ENCODE measurements around the gene PLCG1. TPM values are rescaled to one million over a fixed set of nuclear protein-coding genes. Genes with fewer than 3 reads are reported as not detected.

The PLCG1 gene
- total and polyA plus RNA-seq, 2 experiments from 2014 or later, result 27.4 to 206 TPM

DNA sequence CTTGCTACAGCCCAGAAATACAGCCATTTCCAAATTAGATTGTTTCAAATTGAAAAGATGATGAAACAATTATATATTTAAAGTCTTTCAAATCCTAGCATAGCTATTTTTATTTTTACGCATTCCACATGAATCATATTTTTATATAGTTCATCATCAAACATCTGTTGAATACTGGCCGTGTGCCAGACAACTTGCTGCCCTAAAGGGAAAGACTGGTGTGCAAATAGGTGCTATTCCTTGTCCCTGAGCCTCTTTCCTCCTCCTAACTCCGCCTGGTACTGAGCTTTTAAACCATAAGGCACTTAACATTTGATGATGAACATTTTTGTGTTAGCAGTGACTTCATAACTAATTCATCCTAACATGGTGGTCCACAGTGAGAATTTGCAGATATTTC is 18.7 kb upstream of the PLCG1 start (continued):
- TF ChIP-seq REST (IDR thresholded peaks at IDR 0.05; ENCODE audit: unreplicated experiment), result no peak

- Histone ChIP-seq H3K4me1 (ENCODE audit: insufficient read depth) (no peaks in the 10 kb centered on the region), H3K4me2 (no peak overlapping the region), H3K27me3 (ENCODE audit: insufficient read depth) (no peaks in the 10 kb centered on the region), H3K27ac (ENCODE audit: low read depth) (no peak overlapping the region), H2AFZ (no peak overlapping the region), H3K4me3 (no peak overlapping the region), H3K36me3 (ENCODE audit: insufficient read depth) (peaks cover 85% of the 10 kb centered on the region), H4K20me1 (replicated peaks; ENCODE audit: insufficient read depth) (peaks cover 12% of the 10 kb centered on the region), H3K9me2 (ENCODE audit: insufficient read depth) (no peaks in the 10 kb centered on the region), H3F3A (replicated peaks; ENCODE audit: low read depth) (peaks cover 4% of the 10 kb centered on the region; the same call in 1 of the 2 replicates), H3K79me2 (replicated peaks; ENCODE audit: insufficient read depth) (no peaks in the 10 kb centered on the region)
- no peaks in the 10 kb centered on the region for H3K27me3 Mint-ChIP-seq (ENCODE audit: insufficient read depth, low read depth, poor library complexity)
- no peaks in the 10 kb centered on the region for H3K4me1 Mint-ChIP-seq
- H3K9me3 Mint-ChIP-seq, result no peaks in the 10 kb centered on the region; the same call in 2 of the 3 replicates
- no peak overlapping the region for H3K4me3 Mint-ChIP-seq
- H3K36me3 Mint-ChIP-seq (ENCODE audit: low read depth), result peaks cover 87% of the 10 kb centered on the region
- DNase-seq (ENCODE audit: low spot score), result no peak
- TF ChIP-seq NANOG (IDR thresholded peaks at IDR 0.05; ENCODE audit: borderline replicate concordance) (no peak), REST (IDR thresholded peaks at IDR 0.05; ENCODE audit: unreplicated experiment) (no peak), EZH2phosphoT487 (IDR thresholded peaks at IDR 0.05; ENCODE audit: unreplicated experiment) (no peak), POLR2AphosphoS5 (IDR thresholded peaks at IDR 0.05; ENCODE audit: low read depth) (no peak), CTCF (conservative IDR thresholded peaks at IDR 0.05; ENCODE audit: low read depth in 2 of 2) (no peak), ZNF114 (CRISPR knock-in tag; IDR thresholded peaks at IDR 0.05) (no peak), ZNF331 (CRISPR knock-in tag; IDR thresholded peaks at IDR 0.05; ENCODE audit: low read depth) (no peak), CREB1 (CRISPR knock-in tag; IDR thresholded peaks at IDR 0.05; ENCODE audit: low read depth) (no peak), EZH2 (IDR thresholded peaks at IDR 0.05; ENCODE audit: low read depth, unreplicated experiment) (no peak)
- ATAC-seq, result no peak
- no peak overlapping the region for H3K27ac Mint-ChIP-seq
Observed at GRCh38 chr20:41119614-41120561, 17.5 kb upstream of the PLCG1 start.

Measured in GM23338 (cell line).